HCT116 (cell line): ENCODE data around the gene PNPLA8. TPM values are rescaled to one million over a fixed set of nuclear protein-coding genes. Genes with fewer than 3 reads are reported as not detected.

ENCODE experiments used
- ATAC-seq: fragments of 200-7000 bp; cut with Tn5 transposase; 2 replicates; pipeline ENCODE4 v1.9.1; 2020; ENCODE audit warnings: mild to moderate bottlenecking, moderate library complexity
- BruUV-seq: library from RNA; stranded (reverse); fragments of 400-500 nt; replicated peaks from 2 replicates; lab custom pipeline; 2021; lab: Mats Ljungman, UMichigan
- CTCF ChIA-PET: fragments of 300-600 bp; sonication (Branson Sonifier 250); formaldehyde crosslinking; loops from one replicate; lab custom pipeline; 2021; ENCODE audit warnings: antibody characterized with exemption; lab: Charles Lee
- POLR2A ChIA-PET: fragments of 300-600, 350-600 bp; sonication (Branson Sonifier 250); formaldehyde crosslinking; loops from one replicate; lab custom pipeline; 2021; ENCODE audit warnings: antibody characterized with exemption; lab: Charles Lee
- RAD21 ChIA-PET, 2 experiments: fragments of 300-600 bp; sonication (Branson Sonifier 250); formaldehyde crosslinking; loops; one replicate each; lab custom pipeline; 2023; ENCODE audit warnings: low total read pairs in 2 of 2; ENCODE audit not compliant: uncharacterized antibody in 2 of 2, unreplicated experiment in 2 of 2, low non-redundant PET in 1 of 2; lab: Charles Lee
- DNase-seq: peaks from one replicate; pipeline ENCODE4 v3.0.0-alpha.2; 2010; ENCODE audit warnings: low read depth, low spot score
- H2AFZ ChIP-seq: fragments of 200-600 bp; shearing (Covaris generic), sonication (generic); 2 replicates; pipeline ENCODE4 v1.6.1; 2017; ENCODE audit warnings: low read depth, mixed run types, mixed read lengths, antibody characterized with exemption, low read length; ENCODE audit not compliant: poor library complexity, severe bottlenecking
- H3K27ac ChIP-seq: 2 replicates; pipeline ENCODE4 v1.5.1; 2012; ENCODE audit warnings: low read depth, low read length
- H3K27me3 ChIP-seq: fragments of 200-600 bp; sonication (generic); 2 replicates; pipeline ENCODE4 v1.6.1; 2016; ENCODE audit warnings: mixed run types, low read length, mixed read lengths; ENCODE audit not compliant: insufficient read depth
- H3K36me3 ChIP-seq, 2 experiments: fragments of 200-500 bp in 1 of 2; fragments of 200-600 bp in 1 of 2; sonication (Bioruptor generic) in 1 of 2; sonication (generic) in 1 of 2; 2 replicates each; pipeline versions ENCODE4 v1.5.1 to v1.6.1; 2014 to 2016; ENCODE audit warnings: low read length in 2 of 2, inconsistent platforms in 1 of 2, mixed read lengths in 1 of 2, mixed run types in 1 of 2; ENCODE audit not compliant: insufficient read depth in 2 of 2, control insufficient read depth in 1 of 2
- H3K4me1 ChIP-seq, 2 experiments: fragments of 200-600 bp in 1 of 2; sonication (generic) in 1 of 2; 2 replicates each; pipeline versions ENCODE4 v1.5.1 to v1.6.1; 2012 to 2017; ENCODE audit warnings: low read length in 2 of 2, inconsistent platforms in 1 of 2, mild to moderate bottlenecking in 1 of 2, mixed read lengths in 1 of 2, mixed run types in 1 of 2, moderate library complexity in 1 of 2; ENCODE audit not compliant: insufficient read depth in 2 of 2, control insufficient read depth in 1 of 2
- H3K4me2 ChIP-seq: fragments of 200-600 bp; sonication (generic); 2 replicates; pipeline ENCODE4 v1.6.1; 2017; ENCODE audit warnings: mixed run types, low read length, mixed read lengths
- H3K4me3 ChIP-seq, 2 experiments: fragments of 200-600 bp in 1 of 2; sonication (generic) in 1 of 2; replicated peaks in 1 of 2; 2 replicates each; pipeline ENCODE4 v1.5.1; 2011 to 2016; ENCODE audit warnings: low read length in 2 of 2, control low read depth in 1 of 2, low read depth in 1 of 2, mild to moderate bottlenecking in 1 of 2, mixed read lengths in 1 of 2, mixed run types in 1 of 2
- H3K79me2 ChIP-seq: fragments of 200-600 bp; sonication (generic); 2 replicates; pipeline ENCODE4 v1.6.1; 2017; ENCODE audit warnings: mild to moderate bottlenecking, mixed run types, low read length, moderate library complexity, mixed read lengths; ENCODE audit not compliant: insufficient read depth
- H3K9ac ChIP-seq: fragments of 200-600 bp; sonication (generic); 2 replicates; pipeline ENCODE4 v1.6.1; 2016; ENCODE audit warnings: low read length, mixed read lengths
- H3K9me2 ChIP-seq: fragments of 200-600 bp; sonication (generic), shearing (Covaris generic); 2 replicates; pipeline ENCODE4 v1.6.1; 2017; ENCODE audit warnings: mixed run types, mild to moderate bottlenecking, moderate library complexity; ENCODE audit not compliant: insufficient read depth
- H3K9me3 ChIP-seq, 2 experiments: fragments of 200-500 bp in 1 of 2; fragments of 200-600 bp in 1 of 2; sonication (Bioruptor generic) in 1 of 2; sonication (generic) in 1 of 2; 2 replicates each; pipeline ENCODE4 v1.6.1; 2014 to 2017; ENCODE audit warnings: low read length in 2 of 2, mixed read lengths in 2 of 2, inconsistent platforms in 1 of 2, low read depth in 1 of 2, mild to moderate bottlenecking in 1 of 2, mixed run types in 1 of 2, moderate library complexity in 1 of 2; ENCODE audit not compliant: control insufficient read depth in 1 of 2, insufficient read depth in 1 of 2
- H4K20me1 ChIP-seq: fragments of 200-600 bp; sonication (generic), shearing (Covaris generic); 2 replicates; pipeline ENCODE4 v1.6.1; 2017; ENCODE audit warnings: mixed run types, mild to moderate bottlenecking, moderate library complexity; ENCODE audit not compliant: insufficient read depth
- CEBPB ChIP-seq: IDR thresholded peaks from 2 replicates; pipeline ENCODE4 v1.6.1; 2012; ENCODE audit warnings: low read depth
- EGR1 ChIP-seq: IDR thresholded peaks from 2 replicates; pipeline ENCODE4 v1.6.1; 2012; ENCODE audit warnings: low read depth
- EZH2 ChIP-seq: fragments of 200-600 bp; sonication (generic); IDR thresholded peaks from 2 replicates; pipeline ENCODE4 v1.6.1; 2017; ENCODE audit warnings: antibody characterized with exemption, mixed run types
- EZH2phosphoT487 ChIP-seq: fragments of 200-600 bp; IDR thresholded peaks from 2 replicates; pipeline ENCODE4 v1.6.1; 2018; ENCODE audit warnings: antibody characterized with exemption, borderline replicate concordance
- FOSL1 ChIP-seq: IDR thresholded peaks from 2 replicates; pipeline ENCODE4 v1.6.1; 2012; ENCODE audit warnings: low read depth
- JUND ChIP-seq: IDR thresholded peaks from 2 replicates; pipeline ENCODE4 v1.6.1; 2012
- SP1 ChIP-seq: IDR thresholded peaks from 2 replicates; pipeline ENCODE4 v1.6.1; 2012; ENCODE audit warnings: low read depth
- YY1 ChIP-seq: IDR thresholded peaks from 2 replicates; pipeline ENCODE4 v1.6.1; 2011; ENCODE audit warnings: low read length, low read depth, moderate library complexity, mild to moderate bottlenecking; ENCODE audit not compliant: insufficient replicate concordance; ENCODE audit errors: extremely low read depth
- intact Hi-C: fragments of 100-400 bp; cut with micrococcal nuclease; formaldehyde crosslinking; loops from 2 replicates; pipeline ENCODE4 v1.10.0; 2022
- total RNA-seq: library from RNA; stranded (reverse); gene quantifications from one replicate; pipeline ENCODE4 v1.2.1, GENCODE V29; 2021; ENCODE audit not compliant: unreplicated experiment
- TF ChIP-seq, protein P1 (sequence below), 3 experiments: fragments of 200-600 bp in 1 of 3; sonication (generic) in 1 of 3; IDR thresholded peaks in 2 of 3; conservative IDR thresholded peaks in 1 of 3; 2 replicates each; pipeline ENCODE4 v1.5.1; 2012 to 2017; ENCODE audit warnings: low read depth in 2 of 3, low read length in 2 of 3, antibody characterized with exemption in 1 of 3, borderline replicate concordance in 1 of 3, control low read depth in 1 of 3, mild to moderate bottlenecking in 1 of 3, mixed read lengths in 1 of 3, mixed run types in 1 of 3, moderate library complexity in 1 of 3; ENCODE audit not compliant: insufficient read depth in 1 of 3
- TF ChIP-seq, protein P2 (sequence below): IDR thresholded peaks from 2 replicates; pipeline ENCODE4 v1.6.1; 2011; ENCODE audit warnings: mild to moderate bottlenecking, low read length, moderate library complexity; ENCODE audit not compliant: insufficient replicate concordance; ENCODE audit errors: extremely low read depth

Gene PNPLA8
- total RNA-seq, 1 experiment from 2014 or later, result 12.9 TPM

DNA sequence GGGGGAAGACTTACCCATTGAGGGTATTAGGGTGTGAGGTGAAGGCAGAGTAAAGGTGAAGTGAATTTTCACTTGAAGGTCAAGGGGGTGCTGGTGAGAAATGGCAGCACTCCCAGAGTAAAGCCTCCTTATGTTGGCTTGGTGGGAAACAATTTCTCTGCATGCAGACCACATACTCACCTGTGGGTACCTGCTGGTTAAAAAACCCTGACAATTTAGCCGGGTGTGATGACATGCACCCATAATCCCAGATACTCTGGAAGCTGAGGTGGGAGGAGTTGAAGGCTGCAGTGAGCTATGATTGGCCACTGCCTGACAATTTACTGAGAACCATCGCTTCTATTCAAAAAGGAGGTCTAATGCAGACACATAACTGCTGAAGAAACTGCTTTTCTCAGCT is 49.2 kb upstream of the PNPLA8 start (continued):
- TF ChIP-seq, protein P1, sequence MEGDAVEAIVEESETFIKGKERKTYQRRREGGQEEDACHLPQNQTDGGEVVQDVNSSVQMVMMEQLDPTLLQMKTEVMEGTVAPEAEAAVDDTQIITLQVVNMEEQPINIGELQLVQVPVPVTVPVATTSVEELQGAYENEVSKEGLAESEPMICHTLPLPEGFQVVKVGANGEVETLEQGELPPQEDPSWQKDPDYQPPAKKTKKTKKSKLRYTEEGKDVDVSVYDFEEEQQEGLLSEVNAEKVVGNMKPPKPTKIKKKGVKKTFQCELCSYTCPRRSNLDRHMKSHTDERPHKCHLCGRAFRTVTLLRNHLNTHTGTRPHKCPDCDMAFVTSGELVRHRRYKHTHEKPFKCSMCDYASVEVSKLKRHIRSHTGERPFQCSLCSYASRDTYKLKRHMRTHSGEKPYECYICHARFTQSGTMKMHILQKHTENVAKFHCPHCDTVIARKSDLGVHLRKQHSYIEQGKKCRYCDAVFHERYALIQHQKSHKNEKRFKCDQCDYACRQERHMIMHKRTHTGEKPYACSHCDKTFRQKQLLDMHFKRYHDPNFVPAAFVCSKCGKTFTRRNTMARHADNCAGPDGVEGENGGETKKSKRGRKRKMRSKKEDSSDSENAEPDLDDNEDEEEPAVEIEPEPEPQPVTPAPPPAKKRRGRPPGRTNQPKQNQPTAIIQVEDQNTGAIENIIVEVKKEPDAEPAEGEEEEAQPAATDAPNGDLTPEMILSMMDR (IDR thresholded peaks at IDR 0.05 in 2 of 3, conservative IDR thresholded peaks at IDR 0.05 in 1 of 3; ENCODE audit: borderline replicate concordance in 1 of 3, insufficient read depth in 1 of 3, low read depth in 2 of 3, low read length in 2 of 3), result no peak
- TF ChIP-seq EGR1, result no peak
- no peak for TF ChIP-seq SP1
- no peak for TF ChIP-seq YY1
- no peak for TF ChIP-seq EZH2

DNA sequence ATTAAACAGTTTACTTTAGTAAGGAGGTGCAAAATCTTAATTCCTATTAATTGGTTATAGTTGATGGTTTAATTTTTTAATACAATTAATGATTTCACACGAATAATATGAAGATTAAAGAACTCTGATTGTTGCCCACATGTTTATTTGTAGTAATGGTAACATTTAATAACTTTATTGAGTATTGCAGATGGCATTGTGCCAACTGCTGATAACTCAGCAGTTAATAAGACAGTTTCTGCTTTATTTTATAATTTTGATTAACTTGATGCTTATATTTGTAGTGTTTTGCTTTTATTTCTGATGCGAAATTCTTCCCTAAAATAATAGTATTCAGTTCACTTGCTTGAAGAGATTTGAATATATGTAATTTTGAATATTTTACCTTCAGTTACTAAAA is 46.5 kb upstream of the PNPLA8 start:
- Histone ChIP-seq H3K36me3 (peaks cover 7 to 8% of the 10 kb centered on the region in 2 experiments; a peak in 3 of 4 replicates), H3K79me2 (peaks cover 36% of the 10 kb centered on the region), H3K9me3 (no peaks in the 10 kb centered on the region), H2AFZ (no peak overlapping the region), H3K27ac (no peak overlapping the region), H3K4me2 (no peak overlapping the region), H3K4me3 (no peak overlapping the region), H4K20me1 (no peaks in the 10 kb centered on the region), H3K27me3 (no peaks in the 10 kb centered on the region), H3K9ac (no peak overlapping the region), H3K9me2 (no peaks in the 10 kb centered on the region), H3K4me1 (peaks cover 8 to 12% of the 10 kb centered on the region in 2 experiments)
- TF ChIP-seq EZH2phosphoT487 (no peak), FOSL1 (no peak), JUND (no peak), CEBPB (no peak)
- TF ChIP-seq, protein P2, sequence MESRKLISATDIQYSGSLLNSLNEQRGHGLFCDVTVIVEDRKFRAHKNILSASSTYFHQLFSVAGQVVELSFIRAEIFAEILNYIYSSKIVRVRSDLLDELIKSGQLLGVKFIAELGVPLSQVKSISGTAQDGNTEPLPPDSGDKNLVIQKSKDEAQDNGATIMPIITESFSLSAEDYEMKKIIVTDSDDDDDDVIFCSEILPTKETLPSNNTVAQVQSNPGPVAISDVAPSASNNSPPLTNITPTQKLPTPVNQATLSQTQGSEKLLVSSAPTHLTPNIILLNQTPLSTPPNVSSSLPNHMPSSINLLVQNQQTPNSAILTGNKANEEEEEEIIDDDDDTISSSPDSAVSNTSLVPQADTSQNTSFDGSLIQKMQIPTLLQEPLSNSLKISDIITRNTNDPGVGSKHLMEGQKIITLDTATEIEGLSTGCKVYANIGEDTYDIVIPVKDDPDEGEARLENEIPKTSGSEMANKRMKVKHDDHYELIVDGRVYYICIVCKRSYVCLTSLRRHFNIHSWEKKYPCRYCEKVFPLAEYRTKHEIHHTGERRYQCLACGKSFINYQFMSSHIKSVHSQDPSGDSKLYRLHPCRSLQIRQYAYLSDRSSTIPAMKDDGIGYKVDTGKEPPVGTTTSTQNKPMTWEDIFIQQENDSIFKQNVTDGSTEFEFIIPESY, result no peak
- ChIA-PET POLR2A (no interaction called here), RAD21 (no interaction called here), CTCF (no interaction called here)
- BruUV-seq, result no TSS peak
- DNase-seq, result no peak
- no peak for ATAC-seq
- intact Hi-C loops, result no loop called here
